Prostate gland (tissue), 2 donors: ENCODE measurements around the gene REPIN1.

Experiments used
- POLR2A ChIP-seq: fragments of 450-650 bp; IDR thresholded peaks from one replicate; pipeline ENCODE4 v1.6.1; 2016; ENCODE audit warnings: antibody characterized with exemption, mild to moderate bottlenecking
- TF ChIP-seq, protein P1 (sequence below), 4 experiments: fragments of 200-600 bp in 2 of 4; fragments of 450-650 bp in 2 of 4; sonication (generic) in 2 of 4; IDR thresholded peaks; 1 replicate in 3 of 4; 2 replicates in 1 of 4; pipeline ENCODE4 v1.5.1; 2016 to 2019; ENCODE audit warnings: antibody characterized with exemption in 4 of 4, mild to moderate bottlenecking in 2 of 4, moderate library complexity in 2 of 4

DNA sequence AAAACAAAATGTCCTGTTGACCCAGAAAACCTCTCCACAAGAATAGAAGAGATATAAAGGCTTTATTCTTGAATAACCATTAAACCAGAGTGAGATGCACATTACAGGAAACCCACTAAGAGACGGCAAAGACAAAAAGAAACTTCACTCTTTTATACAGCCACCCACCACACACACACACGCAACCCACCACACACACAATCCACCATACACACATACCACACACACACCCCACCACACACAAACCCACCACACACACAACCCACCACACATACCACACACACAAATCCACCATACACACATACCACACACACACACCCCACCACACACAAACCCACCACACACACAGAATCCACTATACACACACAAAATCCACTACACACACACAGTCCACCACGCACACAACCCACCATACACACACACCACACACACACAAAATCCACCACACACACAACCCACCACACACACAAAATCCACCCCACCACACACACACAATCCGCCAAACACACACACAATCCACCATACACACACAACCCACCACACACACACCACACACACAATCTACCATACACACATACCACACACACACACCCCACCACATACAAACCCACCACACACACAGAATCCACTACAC is 9.5 kb upstream of the REPIN1 start:
- no peak for TF ChIP-seq POLR2A
- TF ChIP-seq, protein P1, sequence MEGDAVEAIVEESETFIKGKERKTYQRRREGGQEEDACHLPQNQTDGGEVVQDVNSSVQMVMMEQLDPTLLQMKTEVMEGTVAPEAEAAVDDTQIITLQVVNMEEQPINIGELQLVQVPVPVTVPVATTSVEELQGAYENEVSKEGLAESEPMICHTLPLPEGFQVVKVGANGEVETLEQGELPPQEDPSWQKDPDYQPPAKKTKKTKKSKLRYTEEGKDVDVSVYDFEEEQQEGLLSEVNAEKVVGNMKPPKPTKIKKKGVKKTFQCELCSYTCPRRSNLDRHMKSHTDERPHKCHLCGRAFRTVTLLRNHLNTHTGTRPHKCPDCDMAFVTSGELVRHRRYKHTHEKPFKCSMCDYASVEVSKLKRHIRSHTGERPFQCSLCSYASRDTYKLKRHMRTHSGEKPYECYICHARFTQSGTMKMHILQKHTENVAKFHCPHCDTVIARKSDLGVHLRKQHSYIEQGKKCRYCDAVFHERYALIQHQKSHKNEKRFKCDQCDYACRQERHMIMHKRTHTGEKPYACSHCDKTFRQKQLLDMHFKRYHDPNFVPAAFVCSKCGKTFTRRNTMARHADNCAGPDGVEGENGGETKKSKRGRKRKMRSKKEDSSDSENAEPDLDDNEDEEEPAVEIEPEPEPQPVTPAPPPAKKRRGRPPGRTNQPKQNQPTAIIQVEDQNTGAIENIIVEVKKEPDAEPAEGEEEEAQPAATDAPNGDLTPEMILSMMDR (IDR thresholded peaks at IDR 0.05): no peak
